Measurements from ENCODE around the gene PRR15L. TPM values are rescaled to one million over a fixed set of nuclear protein-coding genes. Genes with fewer than 3 reads are reported as not detected.

PRR15L gene
- total RNA-seq, 4 donors from 2014 or later: 0.49 TPM; not detected in 3

DNA sequence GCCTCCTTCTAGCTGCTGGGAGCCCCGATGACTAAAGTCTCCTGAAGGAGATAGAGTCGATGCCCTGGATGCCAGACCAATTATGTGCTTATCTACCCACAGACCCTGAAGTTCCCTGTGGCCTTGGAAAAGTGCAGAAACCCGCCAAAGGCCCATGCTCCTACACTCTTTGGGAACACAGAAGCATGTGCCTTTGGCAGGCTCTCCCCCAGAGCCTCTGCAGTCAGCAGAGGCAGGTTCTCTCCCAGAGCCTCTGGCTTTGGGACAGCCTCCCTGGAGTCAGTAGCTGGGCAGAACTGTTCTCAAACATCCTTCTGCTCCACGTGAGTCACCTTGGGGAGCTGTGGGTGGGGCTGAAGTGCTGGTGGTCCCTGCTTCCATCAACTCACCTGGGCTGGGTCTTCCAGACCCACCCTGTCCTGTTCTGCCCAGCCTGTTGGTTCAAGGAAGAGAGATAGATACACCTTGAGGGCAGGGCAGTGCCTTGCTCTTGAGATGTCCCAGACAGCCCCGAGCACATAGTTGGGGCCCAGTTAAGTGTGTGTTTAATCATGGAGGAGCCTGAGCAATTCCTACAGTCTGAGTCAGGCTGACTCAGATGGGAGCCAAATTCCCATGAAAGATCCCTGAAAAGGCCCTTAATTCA, 10.0 kb upstream of the PRR15L start:
- TF ChIP-seq, protein P1, sequence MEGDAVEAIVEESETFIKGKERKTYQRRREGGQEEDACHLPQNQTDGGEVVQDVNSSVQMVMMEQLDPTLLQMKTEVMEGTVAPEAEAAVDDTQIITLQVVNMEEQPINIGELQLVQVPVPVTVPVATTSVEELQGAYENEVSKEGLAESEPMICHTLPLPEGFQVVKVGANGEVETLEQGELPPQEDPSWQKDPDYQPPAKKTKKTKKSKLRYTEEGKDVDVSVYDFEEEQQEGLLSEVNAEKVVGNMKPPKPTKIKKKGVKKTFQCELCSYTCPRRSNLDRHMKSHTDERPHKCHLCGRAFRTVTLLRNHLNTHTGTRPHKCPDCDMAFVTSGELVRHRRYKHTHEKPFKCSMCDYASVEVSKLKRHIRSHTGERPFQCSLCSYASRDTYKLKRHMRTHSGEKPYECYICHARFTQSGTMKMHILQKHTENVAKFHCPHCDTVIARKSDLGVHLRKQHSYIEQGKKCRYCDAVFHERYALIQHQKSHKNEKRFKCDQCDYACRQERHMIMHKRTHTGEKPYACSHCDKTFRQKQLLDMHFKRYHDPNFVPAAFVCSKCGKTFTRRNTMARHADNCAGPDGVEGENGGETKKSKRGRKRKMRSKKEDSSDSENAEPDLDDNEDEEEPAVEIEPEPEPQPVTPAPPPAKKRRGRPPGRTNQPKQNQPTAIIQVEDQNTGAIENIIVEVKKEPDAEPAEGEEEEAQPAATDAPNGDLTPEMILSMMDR (IDR thresholded peaks at IDR 0.05; ENCODE audit: low read depth): no peak

DNA sequence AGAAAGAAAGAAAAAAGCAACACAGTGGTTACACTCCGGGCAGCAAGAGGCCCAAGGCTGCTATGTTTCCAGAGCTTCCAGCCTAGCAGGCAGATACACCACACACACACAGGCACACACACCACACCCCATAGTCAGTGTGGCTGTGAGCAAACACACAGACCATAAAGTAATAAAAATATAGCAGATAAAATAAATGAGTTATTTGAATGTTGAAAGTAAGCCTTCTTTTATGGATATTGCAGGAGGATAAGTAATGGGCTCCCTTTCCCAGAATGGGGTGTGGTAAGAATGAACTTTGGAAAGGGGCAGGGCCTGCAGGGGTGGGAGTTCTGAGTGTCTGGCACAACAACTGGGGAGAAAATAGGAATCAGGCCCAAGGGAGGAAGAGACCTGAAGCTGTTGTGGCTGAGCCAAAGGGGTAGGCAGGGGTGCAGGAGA, 8.4 kb upstream of the PRR15L start:
- TF ChIP-seq, protein P1 (IDR thresholded peaks at IDR 0.05; ENCODE audit: low read depth): no peak

DNA sequence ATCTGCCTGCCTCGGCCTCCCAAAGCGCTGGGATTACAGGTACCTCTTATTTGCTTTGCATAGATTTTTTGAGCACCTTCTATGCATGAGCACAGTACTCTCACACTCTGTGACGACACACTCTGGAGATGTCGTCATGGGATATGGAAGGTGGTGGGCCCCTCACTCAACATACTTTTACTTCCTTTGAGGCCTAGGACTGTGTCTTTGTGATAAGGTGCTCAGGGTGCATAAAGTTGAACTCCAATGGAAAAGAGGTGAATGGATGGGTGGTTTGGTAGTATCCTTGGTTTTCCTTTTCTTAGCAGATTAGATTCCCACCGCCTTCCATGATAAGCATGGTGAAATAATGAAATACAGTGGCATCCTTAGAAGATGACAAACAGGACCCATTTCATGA, 7.2 kb upstream of the PRR15L start:
- TF ChIP-seq, protein P1 (IDR thresholded peaks at IDR 0.05; ENCODE audit: low read depth): no peak

DNA sequence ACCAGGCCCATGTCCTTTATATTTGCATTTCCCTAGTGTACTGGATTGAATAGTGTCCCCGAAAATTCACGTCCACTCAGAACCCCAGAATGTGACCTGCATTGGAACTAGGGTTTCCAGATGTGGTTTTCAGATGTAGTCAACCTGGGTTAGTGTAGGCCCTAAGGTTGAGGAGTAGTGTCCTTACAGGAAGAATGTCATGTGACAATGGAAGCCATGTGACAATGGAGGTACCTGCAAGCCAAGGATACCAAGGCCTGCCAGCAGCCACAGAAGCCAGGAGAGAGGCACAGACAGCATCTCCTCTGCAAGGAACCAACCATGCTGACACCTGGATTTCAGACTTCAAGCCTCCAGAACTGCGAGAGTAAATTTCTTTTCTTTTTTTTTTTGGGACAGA, 5.2 kb upstream of the PRR15L start:
- TF ChIP-seq, protein P1 (IDR thresholded peaks at IDR 0.05; ENCODE audit: low read depth): no peak

DNA sequence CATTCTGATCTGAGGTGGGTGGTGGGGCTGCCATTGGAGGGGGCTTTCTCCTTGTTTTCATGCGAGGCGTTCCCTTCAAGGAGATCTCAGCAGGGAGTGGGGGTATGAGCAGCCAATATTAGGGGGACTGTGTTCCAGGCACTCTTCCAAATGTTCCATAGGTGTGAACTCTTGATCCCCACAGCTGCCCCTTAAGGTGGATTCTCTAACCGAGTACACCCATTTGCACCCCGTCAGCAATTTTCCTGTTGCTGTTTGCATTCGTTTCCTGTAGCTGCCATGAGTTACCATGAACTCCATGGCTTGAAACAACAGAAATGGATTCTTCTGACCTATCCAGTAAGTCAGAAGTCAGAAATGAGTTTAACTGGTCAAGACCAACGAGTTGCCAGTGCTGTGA, 3.7 kb upstream of the PRR15L start:
- TF ChIP-seq, protein P1 (IDR thresholded peaks at IDR 0.05; ENCODE audit: low read depth): no peak

DNA sequence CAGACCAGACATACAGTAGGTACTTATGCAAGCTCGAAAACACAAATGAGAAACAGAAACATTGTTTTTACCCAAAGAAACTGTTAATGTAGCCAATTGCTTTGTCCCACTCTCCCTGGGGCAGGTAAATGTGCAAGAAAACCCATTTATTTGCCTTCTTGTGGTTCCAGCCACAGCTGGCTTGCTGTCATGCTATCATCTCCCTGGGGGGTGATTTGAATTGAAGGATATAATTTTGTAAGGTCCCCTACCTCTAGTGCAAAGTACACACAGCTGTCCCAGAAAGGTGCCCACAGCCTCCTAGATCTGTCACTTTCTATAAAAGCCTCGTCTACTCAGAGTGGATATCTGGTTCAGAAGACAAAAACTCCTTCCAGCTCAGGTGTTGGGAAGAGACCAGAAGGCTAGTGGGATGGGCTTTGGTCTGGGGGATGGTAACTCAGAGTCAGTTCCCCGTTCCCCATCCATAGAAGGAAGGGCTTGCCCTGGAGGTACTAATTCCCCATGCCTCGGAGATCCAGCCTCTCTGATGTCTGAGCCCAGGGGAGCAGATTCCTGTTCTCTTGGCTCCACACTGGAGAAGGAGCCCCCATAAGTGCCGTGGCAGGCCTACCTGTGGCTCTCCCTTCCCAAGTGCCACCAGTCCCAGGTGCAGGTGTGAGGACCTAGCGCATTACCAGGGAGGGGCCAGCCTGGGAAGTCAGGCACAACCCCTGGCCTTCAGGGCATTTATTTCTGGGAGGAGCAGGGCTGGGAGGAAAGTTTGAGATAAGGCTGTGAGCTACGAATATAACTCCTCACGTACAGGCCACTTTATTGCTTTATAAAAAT, 2.4 kb upstream of the PRR15L start:
- TF ChIP-seq, protein P1 (IDR thresholded peaks at IDR 0.05; ENCODE audit: low read depth): no peak

DNA sequence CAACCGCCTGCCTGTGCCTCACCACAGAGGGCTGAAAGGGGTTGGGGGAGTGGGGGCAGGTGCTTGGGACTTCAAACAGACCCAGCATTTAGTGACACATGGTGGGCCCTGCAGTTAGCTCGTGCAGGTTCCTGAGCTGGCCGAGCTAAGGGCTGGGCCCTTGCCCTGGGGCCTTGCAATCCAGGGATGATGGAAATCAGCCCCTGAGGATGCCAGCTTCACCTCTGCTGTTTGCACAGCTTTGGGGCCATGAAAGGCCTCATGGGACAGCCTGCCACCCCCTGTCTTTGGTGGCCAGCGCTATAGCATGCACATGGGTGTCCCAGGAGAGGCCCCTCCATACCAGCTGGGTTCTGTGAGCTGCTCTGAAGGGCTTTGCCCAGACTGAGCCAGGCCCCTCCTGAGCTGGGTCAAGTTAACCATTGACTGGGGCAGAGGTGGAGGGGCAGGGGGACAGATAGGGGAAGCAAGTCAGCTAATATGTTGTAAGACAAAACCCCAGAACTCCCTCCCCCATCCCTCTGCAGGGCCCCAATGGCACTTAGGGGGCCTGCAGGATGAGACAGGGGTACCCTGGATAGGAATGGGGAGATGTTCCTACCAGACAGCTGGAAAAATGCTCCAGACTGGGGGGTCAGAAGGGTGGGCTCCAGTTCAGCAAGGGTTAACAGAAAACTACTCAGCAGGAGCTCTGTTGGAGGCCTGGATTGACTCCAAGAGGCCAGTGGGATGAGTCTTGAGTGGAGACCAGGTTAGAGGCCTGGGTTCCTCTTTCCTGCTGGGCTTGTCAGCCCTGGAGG, 692 bp downstream of the PRR15L start:
- TF ChIP-seq, protein P1 (IDR thresholded peaks at IDR 0.05; ENCODE audit: low read depth): no peak

All from subcutaneous adipose tissue (tissue), 4 donors.